GM19043 (cell line): Measurements from ENCODE around the gene CCZ1.
A peak's percentile ranks its signal among the peaks of the same experiment; 100 is the strongest.
"Not testable (repeated sequence)": the region's sequence is repeated elsewhere in the genome, so short reads cannot be mapped to it uniquely, and the experiment has no call there.

Source experiments
- ATAC-seq: cut with Tn5 transposase; IDR thresholded peaks from one replicate; pipeline ENCODE4 v1.9.1; 2021; ENCODE audit warnings: low read depth; ENCODE audit not compliant: unreplicated experiment

CCZ1 gene

GRCh38 chr7:5898480-5899224 is at the start of gene CCZ1:
Gene CCZ1 (plus strand): TSS chr7:5898733. CDS start chr7:5898800, 67 bp downstream.
- peak; percentile 88 for ATAC-seq

GRCh38 chr7:5850944-5851343 is 47.6 kb upstream of the CCZ1 start:
- no peak for ATAC-seq

GRCh38 chr7:5854738-5855137 is 43.8 kb upstream of the CCZ1 start:
- no peak for ATAC-seq

- not testable (repeated sequence) for ATAC-seq
Measured at GRCh38 chr7:5857041-5857575, 41.4 kb upstream of the CCZ1 start.

- ATAC-seq: not testable (repeated sequence)
Measured at GRCh38 chr7:5858494-5858893, 40.0 kb upstream of the CCZ1 start.

GRCh38 chr7:5861281-5861680 is 37.3 kb upstream of the CCZ1 start:
- ATAC-seq: not testable (repeated sequence)

- ATAC-seq: not testable (repeated sequence)
Measured at GRCh38 chr7:5862753-5863366, 35.7 kb upstream of the CCZ1 start.

GRCh38 chr7:5865279-5865931 is 33.1 kb upstream of the CCZ1 start:
- not testable (repeated sequence) for ATAC-seq

- no peak for ATAC-seq
Measured at GRCh38 chr7:5867060-5867459, 31.5 kb upstream of the CCZ1 start.

GRCh38 chr7:5868928-5869341 is 29.6 kb upstream of the CCZ1 start:
- not testable (repeated sequence) for ATAC-seq

- no peak for ATAC-seq
Measured at GRCh38 chr7:5869691-5870090, 28.8 kb upstream of the CCZ1 start.

GRCh38 chr7:5870311-5870710 is 28.2 kb upstream of the CCZ1 start:
- no peak for ATAC-seq

GRCh38 chr7:5872326-5872725 is 26.2 kb upstream of the CCZ1 start:
- ATAC-seq: no peak

- ATAC-seq: not testable (repeated sequence)
Measured at GRCh38 chr7:5879591-5879990, 18.9 kb upstream of the CCZ1 start.

GRCh38 chr7:5880106-5880505 is 18.4 kb upstream of the CCZ1 start:
- not testable (repeated sequence) for ATAC-seq

- not testable (repeated sequence) for ATAC-seq
Measured at GRCh38 chr7:5884431-5884830, 14.1 kb upstream of the CCZ1 start.

GRCh38 chr7:5888021-5888420 is 10.5 kb upstream of the CCZ1 start:
- ATAC-seq: not testable (repeated sequence)

GRCh38 chr7:5890244-5890643 is 8.3 kb upstream of the CCZ1 start:
- not testable (repeated sequence) for ATAC-seq

- no peak for ATAC-seq
Measured at GRCh38 chr7:5892498-5892897, 6.0 kb upstream of the CCZ1 start.

- not testable (repeated sequence) for ATAC-seq
Measured at GRCh38 chr7:5897369-5897919, 1.1 kb upstream of the CCZ1 start.

GRCh38 chr7:5903002-5903401 is 4.5 kb downstream of the CCZ1 start:
- ATAC-seq: not testable (repeated sequence)
